GM10847 (cell line): ENCODE measurements around the gene LTF.

ENCODE experiments used
- POLR2A ChIP-seq: IDR thresholded peaks from 2 replicates; pipeline ENCODE4 v1.6.1; 2011; ENCODE audit not compliant: insufficient read length; ENCODE audit errors: extremely low read depth

LTF gene

DNA sequence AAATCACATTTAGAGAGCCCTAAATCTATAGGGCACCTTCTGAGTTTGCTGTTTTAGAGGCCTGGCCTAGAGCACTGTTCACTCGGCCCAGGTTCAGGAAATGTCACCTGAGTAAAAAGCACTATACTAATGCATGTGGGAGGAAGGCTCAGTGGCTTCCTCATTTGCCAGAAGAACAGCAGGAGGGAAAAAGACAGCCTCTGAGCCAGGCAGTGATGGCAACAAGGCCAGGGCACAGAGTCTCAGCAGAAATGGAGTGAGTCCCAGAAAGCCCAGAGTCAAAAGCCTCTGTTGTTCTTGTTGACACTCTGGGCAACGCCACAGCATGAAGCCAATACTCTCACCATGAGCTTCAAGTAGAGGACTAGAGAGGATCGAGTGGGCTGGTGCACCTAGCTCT, 25.9 kb downstream of the LTF start:
- no peak for TF ChIP-seq POLR2A

DNA sequence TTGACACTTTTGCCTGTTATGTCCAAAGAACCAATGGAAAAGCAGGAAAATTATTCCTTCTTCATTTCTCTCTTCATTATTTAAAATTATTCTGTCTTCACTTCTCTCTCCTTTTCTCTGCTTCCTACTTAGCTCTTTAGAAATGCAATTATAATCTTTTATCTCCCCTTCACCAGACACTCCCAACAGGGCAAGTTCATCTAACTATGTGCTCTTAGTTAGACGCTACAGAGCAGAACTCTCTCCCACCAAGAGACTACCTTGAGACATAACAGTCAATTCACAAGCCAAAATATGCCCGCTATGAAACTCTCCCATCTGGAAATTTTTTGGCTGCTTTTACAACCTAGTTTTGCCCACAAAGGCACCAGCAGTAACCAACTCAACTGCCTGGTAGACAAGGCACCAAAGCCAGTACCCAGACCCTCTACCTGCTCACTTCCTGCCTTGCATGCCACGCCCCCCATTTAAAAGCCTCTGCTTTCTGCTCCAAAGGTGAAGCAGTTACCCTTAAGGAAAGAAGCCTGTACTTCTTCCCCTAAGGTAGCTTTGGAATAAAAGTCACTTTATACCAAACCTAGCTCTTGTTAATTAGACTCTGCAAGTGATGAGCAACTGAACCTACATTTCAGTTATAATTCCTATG, 29.5 kb downstream of the LTF start:
- TF ChIP-seq POLR2A, result no peak

DNA sequence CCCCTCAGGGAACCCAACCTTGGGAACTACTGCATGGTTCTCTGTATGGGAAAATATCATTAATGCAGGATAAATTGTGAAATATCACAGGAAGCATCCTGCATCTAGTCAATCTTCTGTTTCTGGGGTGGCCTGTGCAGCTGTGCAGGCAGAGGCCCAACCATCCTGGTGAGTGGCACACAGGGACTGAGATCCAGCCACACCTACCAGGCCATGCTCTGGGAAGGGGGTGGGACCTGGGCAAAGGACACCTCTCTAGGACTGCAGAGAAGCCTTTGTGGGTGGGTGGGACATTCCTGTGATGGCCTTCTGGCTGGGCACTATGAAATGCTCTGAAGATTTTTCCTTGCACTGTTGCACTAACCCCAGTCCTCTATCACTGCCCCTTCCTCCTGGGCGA, 30.9 kb downstream of the LTF start:
- no peak for TF ChIP-seq POLR2A

DNA sequence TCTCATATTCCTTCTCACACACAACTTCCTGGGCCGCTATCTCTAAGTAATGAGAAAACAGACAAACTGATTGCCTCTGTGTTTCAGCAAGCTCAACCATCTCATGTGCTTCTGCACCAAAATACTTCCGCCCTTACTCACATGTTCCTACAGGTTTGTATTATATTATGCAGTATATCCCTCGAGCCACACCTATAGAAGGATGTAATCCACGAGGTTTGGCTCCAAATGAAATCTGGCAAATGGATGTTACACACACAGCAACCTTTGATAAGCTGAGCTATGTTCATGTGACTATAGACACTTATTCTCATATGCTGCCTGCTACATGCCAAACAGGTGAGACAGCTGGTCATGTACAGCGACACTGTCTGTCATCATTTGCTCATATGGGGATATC, 35.0 kb downstream of the LTF start:
- TF ChIP-seq POLR2A, result no peak

DNA sequence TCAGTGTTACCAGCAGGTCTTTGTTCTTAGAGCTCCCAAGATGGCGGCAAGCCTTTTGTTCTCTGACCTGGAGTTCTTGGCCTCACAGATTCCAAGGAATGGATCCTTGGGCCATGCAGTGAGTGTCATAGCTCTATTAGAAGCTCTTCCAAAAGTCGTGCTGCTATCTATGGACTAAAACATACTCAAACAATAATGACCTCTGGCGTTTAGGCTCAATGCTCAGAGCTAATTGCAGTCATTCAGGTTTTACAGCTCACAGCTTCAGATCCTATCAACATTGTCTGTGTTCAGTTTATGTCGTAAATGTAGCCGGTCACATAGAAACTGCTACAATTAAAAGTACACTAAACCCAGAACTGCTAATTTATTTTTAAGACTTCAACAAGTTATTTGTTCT, 35.5 kb downstream of the LTF start:
- no peak for TF ChIP-seq POLR2A

DNA sequence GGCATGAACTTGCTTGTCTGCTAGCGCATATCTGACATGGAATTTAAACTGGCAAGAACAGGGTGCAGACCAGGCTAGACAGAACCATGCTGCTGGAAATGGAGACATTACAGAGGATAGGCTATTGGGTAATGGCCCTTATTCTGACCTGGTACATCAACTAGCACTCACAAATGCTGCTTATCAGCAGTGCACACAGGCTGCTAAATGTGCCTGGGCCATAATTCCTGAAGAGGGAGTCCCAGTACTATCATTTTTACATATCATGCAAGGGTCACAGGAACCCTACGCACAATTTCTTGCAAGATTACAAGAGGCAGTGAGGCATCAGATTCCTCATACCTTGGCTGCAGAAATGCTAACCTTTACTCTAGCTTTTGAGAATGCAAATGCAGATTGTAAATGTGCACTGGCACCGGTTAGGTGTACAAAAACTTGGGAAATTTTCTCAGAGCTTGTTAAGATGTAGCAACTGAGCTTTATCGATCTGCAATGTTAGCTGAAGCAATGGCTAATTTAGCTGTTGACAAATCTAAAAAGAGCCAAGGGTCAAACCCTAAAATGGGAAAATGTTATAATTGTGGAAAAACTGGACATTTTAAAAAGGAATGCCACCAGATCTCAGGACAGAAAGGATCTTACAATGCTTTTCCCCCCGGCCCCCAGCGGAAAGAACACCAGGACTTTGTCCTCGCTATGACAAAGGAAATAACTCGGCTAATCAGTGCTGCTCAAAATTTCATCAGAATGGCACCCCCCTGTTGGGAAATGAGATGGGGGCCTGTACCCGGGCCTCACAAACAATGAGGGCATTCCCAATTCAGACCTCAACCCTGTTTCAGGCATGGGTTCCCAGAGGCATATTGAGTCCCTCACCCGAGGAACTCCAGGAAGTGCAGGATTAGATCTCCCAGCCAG, 36.5 kb downstream of the LTF start:
- no peak for TF ChIP-seq POLR2A

DNA sequence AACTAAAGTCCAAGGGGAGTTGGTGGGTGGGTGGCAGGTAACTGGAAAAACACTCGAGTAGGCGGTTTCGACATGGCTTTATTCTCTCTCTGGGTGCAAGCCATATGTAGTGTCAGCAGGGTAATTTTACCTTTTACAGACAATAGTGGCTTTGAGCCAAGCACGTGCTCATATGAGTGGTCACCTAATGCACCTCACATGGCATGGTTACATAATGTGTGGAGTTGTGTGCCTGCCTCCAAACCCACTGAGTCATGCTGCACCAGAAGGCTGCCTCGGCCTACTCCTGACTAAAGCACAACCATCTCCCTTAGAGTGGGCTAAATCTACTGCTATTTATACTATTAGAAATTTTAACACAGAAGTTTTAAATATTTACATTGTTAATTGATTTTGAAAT, 41.1 kb downstream of the LTF start:
- no peak for TF ChIP-seq POLR2A

DNA sequence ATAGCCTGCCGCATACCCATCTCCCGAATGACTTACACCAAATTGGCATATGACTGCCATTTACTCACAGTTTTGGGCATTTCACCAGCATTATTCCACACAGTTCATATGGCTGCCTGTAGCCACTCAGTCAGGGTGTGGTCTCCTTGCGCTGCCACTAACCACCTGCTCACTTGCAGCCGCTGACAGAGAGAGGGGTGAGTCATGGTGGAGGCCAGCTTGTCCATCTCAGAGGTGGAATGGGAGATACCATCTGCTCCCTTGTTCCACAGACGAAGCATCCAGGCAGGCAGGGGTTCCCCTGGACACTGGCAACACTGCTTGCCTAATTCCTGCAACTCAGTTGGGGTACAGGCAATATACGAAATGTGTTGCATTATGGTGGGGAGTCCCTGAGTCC, 42.1 kb downstream of the LTF start:
- TF ChIP-seq POLR2A, result no peak

DNA sequence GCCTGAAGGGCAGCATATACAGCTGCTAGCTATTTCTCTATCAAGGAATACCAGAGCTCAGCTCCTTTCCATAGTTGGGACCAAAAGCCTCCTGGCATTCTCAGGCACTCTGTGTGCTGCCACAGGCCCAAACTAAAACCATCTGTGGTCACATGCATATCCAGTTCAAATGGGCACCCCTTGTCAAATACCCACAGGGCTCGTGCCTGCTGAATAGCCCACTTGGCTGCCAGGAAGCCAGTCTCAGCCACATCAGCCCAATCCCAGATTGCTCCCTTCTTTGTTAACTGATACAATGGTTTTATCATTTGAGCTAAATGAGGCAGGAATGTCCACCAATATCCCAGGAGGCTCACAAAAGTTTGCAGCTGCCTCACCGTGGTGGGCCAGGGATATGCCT, 43.8 kb downstream of the LTF start:
- no peak for TF ChIP-seq POLR2A

DNA sequence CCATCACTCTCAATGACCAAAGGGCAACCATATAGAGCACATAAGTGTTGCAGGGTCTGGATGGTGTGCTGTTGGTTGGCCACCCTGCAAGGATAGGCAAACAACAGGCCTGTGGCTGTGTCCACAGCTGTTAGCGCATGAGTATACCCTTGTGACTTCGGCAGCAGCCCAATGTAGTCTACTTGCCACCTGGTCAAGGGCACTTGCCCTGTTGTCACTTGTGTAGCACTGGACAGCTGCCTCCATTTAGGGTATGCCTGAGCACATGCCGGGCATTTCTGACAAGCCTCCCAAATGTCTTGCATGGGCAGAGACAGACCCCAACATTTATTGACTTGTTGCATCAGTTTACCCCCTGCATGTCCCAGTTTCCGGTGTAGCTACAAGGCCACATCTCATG, 44.9 kb downstream of the LTF start:
- no peak for TF ChIP-seq POLR2A

DNA sequence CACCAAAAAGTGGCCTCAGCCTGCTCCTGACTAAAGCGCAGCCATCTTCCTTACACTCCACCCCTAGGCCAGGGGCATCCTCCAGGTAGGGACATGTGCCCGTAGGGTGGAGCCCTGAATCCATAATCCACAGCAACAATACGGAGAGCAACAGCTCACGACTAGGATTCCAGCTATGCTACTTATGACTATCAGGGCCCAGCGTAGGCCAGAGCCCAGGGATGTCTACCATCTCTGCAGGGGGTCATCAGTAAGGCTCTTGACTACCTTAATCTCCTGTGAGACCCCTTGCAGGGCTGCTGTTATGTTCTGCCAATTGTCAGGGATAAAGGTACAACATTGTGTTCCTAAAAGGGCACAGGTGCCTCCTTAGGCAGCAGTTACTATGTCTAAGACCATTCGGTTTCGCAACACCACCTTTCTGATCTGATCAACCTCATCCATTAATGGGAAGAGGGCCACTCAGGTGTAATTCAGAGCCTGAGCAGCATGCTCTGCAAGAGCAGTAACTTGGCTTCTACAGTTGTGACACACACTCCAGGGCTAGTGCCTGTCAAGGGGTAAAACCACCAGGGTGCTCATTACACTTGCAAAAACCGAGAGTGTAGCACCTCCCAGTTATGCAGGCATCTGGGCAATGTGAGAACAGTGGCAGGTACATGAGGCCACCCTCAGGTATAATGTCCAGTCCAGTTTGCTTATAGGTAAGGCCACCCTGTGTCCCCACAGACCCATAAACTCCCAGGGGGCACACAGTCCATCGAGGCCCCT, 46.7 kb downstream of the LTF start:
- no peak for TF ChIP-seq POLR2A

DNA sequence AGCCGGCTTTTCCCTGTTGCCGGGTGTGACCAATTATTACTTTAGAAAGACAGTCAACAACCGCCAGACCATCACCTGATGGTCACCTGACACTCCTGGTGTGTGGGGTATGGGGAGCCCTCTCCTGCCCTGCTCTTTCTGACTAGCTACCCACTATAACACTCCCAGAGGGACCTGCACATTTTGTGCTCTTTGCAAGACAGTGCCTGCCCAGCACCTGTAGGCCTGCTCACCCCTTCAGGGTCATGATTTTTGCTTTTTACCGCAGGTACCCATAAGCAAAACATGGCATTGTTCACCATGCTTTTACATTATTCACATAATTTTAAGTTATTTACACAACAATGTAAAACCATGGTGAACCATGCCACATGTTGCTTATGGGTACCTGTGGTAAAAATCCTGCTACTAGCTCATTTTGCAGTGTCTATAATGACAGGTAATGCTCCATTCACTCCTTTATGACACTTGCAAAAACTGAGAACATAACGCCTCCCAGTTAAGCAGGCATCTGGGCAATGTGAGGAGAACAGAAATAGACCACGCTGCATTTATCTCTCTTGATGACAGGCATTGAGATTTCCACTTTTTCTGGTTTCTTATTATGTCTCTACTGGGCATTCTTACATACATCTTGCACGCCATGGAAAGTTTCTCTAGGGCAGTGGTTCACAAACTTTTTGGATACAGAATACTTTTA, 47.7 kb downstream of the LTF start:
- no peak for TF ChIP-seq POLR2A

DNA sequence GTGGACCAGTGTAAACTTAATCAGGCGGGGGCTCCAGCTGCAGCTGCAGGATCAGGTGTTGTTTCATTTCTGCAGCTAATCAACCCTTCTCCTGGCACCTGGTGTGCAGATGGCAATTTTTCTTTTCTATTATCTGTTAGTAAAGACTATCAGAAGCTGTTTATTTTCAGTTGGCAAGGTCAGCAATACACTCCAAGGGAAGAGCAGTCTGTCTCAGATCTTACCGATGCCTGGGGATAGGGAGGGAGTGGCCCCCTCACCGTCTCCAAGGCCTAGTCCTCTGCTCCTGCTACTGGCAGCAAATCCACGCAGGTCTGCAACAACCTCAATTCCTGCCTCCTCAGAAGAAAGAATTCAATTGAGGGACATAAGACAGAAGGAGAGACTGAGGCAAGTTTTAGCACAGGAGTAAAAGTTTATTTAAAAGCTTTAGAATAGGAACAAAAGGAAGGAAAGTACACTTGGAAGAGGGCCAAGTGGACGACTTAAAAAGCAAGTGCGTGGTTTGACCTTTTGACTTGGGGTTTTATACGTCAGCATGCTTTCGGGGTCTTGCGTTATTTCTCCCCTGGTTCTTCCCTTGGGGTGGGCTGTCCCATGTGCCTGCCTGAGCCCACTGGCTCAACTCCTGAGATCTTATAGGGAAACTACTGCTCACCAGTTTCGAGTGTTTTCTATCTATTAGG, 48.4 kb downstream of the LTF start:
- no peak for TF ChIP-seq POLR2A

DNA sequence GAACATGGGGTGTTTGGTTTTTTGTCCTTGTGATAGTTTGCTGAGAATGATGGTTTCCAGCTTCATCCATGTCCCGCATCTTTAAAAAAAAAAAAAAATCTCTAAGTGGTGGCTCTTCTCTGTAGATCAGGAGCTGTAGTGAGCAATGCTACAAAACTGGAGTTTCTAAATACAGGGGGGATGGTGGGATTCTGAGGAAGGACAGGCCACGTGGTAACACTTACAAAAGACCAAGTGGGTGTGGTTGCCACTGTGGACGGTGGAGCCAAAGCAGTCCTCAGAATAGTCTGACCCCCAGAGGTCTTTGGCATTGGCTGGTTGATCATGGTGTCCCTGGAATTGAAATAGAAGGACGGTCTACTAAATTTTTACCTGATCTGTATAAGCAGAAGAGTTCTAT, 50.0 kb downstream of the LTF start:
- no peak for TF ChIP-seq POLR2A

DNA sequence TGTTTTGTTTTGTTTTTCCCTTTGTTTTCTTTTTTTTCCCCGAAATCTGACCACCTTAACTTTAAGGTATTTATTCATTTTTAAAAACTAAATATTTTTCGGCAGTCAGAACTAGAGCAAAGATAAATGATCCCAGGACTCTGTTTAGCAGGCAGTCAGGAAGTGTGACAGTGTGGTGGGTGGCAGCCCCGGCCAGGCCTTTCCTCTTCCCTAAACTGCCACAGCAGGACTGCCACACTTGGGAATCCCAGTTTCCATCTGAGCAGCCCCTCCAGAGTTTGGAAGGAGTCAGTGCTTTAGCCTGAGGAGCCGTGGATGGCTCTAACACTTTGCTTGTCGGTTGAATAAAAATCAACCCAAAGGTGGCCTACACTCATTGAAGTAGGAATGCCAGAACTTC, 50.8 kb downstream of the LTF start:
- no peak for TF ChIP-seq POLR2A
